Measurements from ENCODE around the gene CACNB1.

The CACNB1 gene

DNA sequence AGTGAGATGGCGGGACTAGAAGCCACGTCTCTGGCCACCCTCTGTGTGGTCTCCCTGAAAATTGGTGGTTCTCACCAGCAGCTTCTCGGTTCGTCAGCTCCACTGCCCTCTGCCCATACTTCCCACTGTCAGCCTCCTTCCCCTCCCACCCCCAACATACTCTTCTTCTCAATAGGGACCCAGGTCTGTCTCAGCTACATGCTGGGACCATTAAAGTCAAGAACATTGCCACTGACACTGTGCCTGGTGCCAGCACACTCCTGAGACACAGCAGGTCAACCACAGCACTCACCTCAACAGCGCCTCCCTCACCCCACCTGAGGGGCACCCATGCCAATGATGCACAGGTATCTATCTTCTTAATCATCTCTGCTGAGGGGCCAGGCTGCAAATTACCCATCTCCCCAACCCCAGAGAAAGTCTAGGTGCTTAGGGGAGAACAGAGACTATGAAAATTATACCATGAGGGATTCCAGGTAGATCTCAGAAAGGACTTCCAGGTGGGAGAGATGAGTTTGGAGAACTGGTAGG, 47.3 kb downstream of the CACNB1 start:
- Histone ChIP-seq H3K9me3 (no peaks in the 10 kb centered on the region), H3K27ac (no peak overlapping the region), H3K9ac (no peak overlapping the region), H3K4me3 (no peak overlapping the region), H4K20me1 (peaks cover 9% of the 10 kb centered on the region; the same call in 1 of the 2 replicates), H3K27me3 (peaks cover 43% of the 10 kb centered on the region), H3K4me1 (peaks cover 25% of the 10 kb centered on the region), H3K36me3 (no peaks in the 10 kb centered on the region), H3K4me2 (no peak overlapping the region)
- TF ChIP-seq Cebpa-rat (IDR thresholded peaks at IDR 0.05), result no peak

DNA sequence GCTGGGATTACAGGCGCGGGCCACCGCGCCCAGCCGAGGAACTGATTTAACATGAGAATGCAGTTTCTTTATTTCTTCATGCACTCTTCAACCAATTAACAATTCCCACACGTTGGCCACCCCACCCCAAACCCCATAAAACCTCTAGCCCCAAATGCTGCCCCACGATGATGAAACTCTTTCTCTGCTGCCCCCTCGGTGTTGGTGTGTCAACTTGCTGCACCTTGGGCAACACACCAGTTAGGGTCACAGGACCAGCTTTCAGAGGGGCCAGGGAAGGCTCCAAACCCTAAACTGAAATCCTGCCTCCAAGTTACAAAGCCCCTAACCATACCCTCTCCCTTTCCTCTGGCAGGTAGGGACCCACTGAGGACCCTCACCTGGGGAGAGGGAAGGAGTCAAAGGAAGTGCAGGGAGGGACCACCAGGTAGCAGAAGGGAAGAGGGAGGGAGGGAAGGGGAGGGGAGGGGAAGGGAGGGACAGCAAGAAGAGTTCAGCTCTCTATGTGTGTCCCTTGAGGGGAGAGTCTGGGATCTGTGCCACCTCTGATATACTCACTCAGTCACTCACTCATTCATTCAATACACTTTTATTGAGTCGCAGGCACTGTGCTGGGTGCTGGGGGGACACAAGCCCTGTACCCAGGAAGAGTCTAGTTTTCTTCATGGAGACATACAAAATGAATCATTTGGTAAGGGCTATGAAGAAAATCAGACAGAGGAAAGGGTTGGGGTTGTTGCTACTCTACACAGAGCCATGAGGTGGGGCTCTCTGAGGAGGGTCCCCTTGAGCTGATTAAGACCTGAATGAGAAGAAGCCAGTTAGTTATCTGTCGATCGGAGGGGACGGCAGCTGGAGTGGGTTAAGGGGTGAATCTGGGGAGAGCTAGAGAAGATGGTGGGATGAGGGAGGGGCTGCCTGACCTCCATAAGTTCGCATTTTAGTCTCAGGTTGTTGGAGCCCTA, 50.0 kb downstream of the CACNB1 start:
- Histone ChIP-seq H4K20me1 (peaks cover 9% of the 10 kb centered on the region; the same call in 1 of the 2 replicates), H3K9me3 (no peaks in the 10 kb centered on the region), H3K4me2 (no peak overlapping the region), H3K27ac (no peak overlapping the region), H3K27me3 (peaks cover 39% of the 10 kb centered on the region), H3K9ac (no peak overlapping the region), H3K4me1 (peaks cover 23% of the 10 kb centered on the region), H3K36me3 (no peaks in the 10 kb centered on the region), H3K4me3 (no peak overlapping the region)
- no peak for TF ChIP-seq Cebpa-rat (IDR thresholded peaks at IDR 0.05)

DNA sequence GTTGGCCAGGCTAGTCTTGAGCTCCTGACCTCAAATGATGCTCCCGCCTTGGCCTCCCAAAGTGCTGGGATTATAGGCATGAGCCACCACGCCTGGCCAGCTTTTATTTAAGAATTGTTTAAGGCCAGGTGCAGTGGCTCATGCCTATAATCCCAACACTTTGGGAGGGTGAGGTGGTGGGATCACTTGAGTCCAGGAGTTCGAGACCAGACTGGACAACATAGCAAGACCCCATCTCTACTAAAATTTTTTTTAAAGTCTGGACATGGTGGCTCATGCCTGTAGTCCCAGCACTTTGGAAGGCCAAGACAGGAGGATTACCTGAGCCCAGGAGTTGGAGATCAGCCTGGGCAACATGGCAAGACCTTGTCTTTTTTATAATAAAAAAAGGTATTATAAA, 51.2 kb downstream of the CACNB1 start:
- Histone ChIP-seq H3K4me1 (peaks cover 13% of the 10 kb centered on the region), H4K20me1 (peaks cover 9% of the 10 kb centered on the region; the same call in 1 of the 2 replicates), H3K27me3 (peaks cover 27% of the 10 kb centered on the region), H3K27ac (no peak overlapping the region), H3K9me3 (0 out of 2 replicates have a peak, but pooled peaks cover 2% of the 10 kb centered on the region), H3K4me3 (no peak overlapping the region), H3K36me3 (no peaks in the 10 kb centered on the region), H3K4me2 (no peak overlapping the region), H3K9ac (no peak overlapping the region)
- TF ChIP-seq Cebpa-rat (IDR thresholded peaks at IDR 0.05), result no peak

DNA sequence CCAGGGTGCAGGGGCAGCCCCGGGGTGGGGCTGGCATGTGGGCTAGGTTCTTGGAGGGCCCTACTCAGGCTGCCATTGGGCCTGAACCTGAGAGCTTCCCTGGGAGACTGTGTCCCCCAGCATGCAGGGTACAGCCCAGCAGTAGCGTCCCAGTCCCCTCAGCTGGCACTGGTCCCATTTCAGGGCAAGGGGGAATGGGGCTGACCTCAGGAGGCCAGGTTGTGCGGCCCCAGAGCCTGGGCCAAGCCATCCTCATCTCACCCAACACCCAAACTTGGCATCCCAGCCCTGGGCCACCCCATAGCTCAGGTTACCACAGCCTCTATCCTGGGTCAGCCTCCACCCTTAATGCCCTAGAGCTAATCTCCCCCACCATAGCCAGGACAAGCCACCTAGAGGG, 52.3 kb downstream of the CACNB1 start:
- peaks cover 8% of the 10 kb centered on the region for H3K4me1 ChIP-seq
- H3K27me3 ChIP-seq, result peaks cover 16% of the 10 kb centered on the region
- H3K9ac ChIP-seq, result no peak overlapping the region
- TF ChIP-seq Cebpa-rat (IDR thresholded peaks at IDR 0.05), result no peak
- H4K20me1 ChIP-seq, result peaks cover under 1% of the 10 kb centered on the region; the same call in 1 of the 2 replicates
- H3K4me3 ChIP-seq, result no peak overlapping the region
- H3K36me3 ChIP-seq, result no peaks in the 10 kb centered on the region
- H3K27ac ChIP-seq, result no peak overlapping the region
- 0 out of 2 replicates have a peak, but pooled peaks cover 6% of the 10 kb centered on the region for H3K9me3 ChIP-seq
- no peak overlapping the region for H3K4me2 ChIP-seq

DNA sequence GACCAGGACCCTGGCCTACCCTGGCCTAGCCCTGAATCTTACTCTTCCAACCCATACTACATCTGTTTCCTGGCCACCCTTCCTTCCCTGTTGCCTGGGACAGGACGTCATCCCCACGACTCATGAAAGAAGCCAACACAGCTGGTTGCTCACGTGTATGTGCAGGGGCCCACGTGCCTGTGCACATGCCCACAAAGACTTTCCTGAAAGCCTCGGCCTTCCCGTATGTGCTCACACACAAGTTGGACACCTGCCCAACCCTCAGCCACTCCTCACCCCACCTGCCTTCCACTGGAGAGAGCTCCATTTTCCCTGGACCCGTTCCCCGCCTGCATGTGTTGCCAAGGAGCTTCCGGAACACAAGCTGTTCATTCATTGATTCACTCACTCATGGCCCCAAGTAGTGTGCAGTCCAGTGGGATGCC, 53.0 kb downstream of the CACNB1 start:
- Histone ChIP-seq H3K4me3 (no peak overlapping the region), H4K20me1 (no peaks in the 10 kb centered on the region), H3K9me3 (0 out of 2 replicates have a peak, but pooled peaks cover 6% of the 10 kb centered on the region), H3K27me3 (peaks cover 9% of the 10 kb centered on the region), H3K36me3 (no peaks in the 10 kb centered on the region), H3K4me1 (peaks cover 8% of the 10 kb centered on the region), H3K27ac (no peak overlapping the region), H3K9ac (no peak overlapping the region), H3K4me2 (peak overlapping the region; percentile 32; the same call in 1 of the 2 replicates)
- no peak for TF ChIP-seq Cebpa-rat (IDR thresholded peaks at IDR 0.05)

DNA sequence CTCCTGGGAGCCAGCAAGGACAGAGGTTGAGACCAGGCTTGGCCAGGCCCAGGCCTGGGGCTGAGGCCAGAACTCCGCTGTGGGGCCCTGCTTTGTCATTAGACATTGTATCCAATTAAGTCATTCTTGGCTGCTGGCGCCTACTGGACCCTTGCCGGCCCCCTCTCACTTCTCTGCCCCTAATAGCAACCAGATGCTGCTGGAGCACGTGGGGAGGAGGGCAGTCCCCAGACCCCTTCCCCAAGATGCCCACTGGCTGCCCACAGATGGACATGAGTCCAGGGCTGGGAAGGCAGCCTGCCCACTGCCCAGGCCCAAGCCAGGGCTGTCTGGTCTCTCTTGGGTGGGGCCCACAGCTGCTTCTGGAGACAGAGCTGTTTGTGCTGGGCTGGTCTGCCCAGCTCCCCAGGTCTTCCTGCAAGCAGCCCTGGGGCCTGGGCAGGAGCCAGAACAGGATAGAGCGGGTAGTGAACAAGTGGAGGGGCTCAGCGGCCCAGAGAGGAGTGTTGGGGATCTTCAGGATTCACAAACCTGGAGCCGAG, 53.8 kb downstream of the CACNB1 start:
- H3K4me2 ChIP-seq, result peak overlapping the region; percentile 32; the same call in 1 of the 2 replicates
- H3K4me1 ChIP-seq, result peaks cover 13% of the 10 kb centered on the region
- 0 out of 2 replicates have a peak, but pooled peaks cover 6% of the 10 kb centered on the region for H3K9me3 ChIP-seq
- TF ChIP-seq Cebpa-rat (IDR thresholded peaks at IDR 0.05), result no peak
- no peaks in the 10 kb centered on the region for H4K20me1 ChIP-seq
- no peak overlapping the region for H3K4me3 ChIP-seq
- peaks cover under 1% of the 10 kb centered on the region for H3K27me3 ChIP-seq
- no peaks in the 10 kb centered on the region for H3K36me3 ChIP-seq
- no peak overlapping the region for H3K9ac ChIP-seq
- no peak overlapping the region for H3K27ac ChIP-seq

DNA sequence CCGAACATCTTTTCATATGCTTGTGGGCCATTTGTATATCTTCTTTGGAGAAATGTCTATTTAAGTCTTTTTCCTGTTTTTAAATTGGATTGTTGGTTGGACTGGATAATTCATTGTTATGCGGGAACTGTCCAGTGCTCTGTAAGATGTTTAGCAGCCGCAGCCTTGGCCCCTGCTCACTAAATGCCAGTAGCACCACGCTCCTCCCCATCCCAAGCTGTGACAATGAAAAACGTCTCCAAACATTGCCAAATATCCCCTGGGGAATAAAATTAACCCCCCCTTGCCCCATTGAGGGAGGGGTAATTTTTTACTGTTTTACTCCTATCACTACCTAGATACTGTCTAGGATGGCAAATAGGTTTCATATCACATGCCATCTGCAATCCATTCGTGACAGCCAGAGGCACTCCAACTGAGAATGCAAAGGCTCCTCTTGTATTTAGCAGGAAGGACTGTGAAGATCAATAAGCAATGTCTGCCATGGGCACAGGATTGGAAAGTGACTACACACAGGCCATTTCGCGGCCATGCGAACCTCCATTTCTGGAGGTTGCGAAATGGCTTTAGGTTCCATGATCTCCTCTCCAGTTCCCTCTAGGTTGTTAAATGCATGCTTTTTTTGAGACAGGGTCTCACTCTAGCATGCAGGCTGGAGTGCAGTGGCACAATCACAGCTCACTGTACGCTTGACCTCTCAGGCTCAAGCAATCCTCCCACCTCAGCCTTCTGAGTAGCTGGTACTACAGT, 55.4 kb downstream of the CACNB1 start:
- H3K27ac ChIP-seq, result no peak overlapping the region
- H3K4me2 ChIP-seq, result no peak overlapping the region
- H3K4me3 ChIP-seq, result no peak overlapping the region
- no peak overlapping the region for H3K9ac ChIP-seq
- H3K27me3 ChIP-seq, result no peaks in the 10 kb centered on the region
- H3K4me1 ChIP-seq, result peaks cover 18% of the 10 kb centered on the region
- H3K9me3 ChIP-seq, result 0 out of 2 replicates have a peak, but pooled peaks cover 6% of the 10 kb centered on the region
- H4K20me1 ChIP-seq, result no peaks in the 10 kb centered on the region
- no peaks in the 10 kb centered on the region for H3K36me3 ChIP-seq
- TF ChIP-seq Cebpa-rat (IDR thresholded peaks at IDR 0.05), result no peak

DNA sequence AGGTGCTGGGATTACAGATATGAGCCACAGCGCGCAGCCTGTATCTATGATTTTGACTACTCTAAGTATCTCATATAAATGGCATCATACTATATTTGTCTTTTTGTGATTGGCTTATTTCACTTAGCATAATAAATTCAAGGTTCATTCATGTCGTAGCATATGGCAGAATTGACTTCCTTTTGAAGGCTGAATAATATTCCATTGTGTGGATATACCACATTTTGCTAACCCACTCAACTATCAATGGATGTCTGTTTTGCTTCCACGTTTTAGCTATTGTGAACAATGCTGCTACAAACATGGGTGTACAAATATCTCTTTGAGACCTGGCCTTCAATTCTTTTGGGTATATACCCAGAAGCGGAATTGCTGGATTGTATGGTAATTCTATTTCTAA, 56.2 kb downstream of the CACNB1 start:
- no peak overlapping the region for H3K27ac ChIP-seq
- TF ChIP-seq Cebpa-rat (IDR thresholded peaks at IDR 0.05), result no peak
- H4K20me1 ChIP-seq, result no peaks in the 10 kb centered on the region
- 0 out of 2 replicates have a peak, but pooled peaks cover 6% of the 10 kb centered on the region for H3K9me3 ChIP-seq
- H3K36me3 ChIP-seq, result no peaks in the 10 kb centered on the region
- H3K4me1 ChIP-seq, result peaks cover 18% of the 10 kb centered on the region
- no peak overlapping the region for H3K9ac ChIP-seq
- H3K4me3 ChIP-seq, result no peak overlapping the region
- no peaks in the 10 kb centered on the region for H3K27me3 ChIP-seq
- no peak overlapping the region for H3K4me2 ChIP-seq

DNA sequence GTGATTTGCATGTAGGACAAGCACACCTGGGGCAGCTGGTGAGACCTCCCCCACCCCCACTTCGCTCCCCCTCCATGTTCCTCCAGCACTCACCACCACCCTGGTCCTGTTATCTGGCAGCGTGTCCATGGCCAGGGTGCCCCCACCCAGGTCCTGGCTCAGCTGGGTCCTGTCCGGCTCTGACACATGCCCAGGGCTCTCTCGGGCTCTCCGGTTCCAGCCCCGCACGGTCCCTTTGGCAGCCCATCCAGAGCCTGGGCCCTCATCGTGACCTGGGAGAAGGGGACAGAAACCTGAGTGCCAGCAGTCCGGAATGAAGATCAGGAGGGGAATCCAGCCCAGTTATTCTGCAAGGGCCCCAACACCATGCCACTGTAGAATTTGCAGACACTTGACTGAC, 57.9 kb downstream of the CACNB1 start:
- Histone ChIP-seq H3K9ac (no peak overlapping the region), H3K4me3 (no peak overlapping the region), H3K36me3 (no peaks in the 10 kb centered on the region), H3K4me2 (no peak overlapping the region), H3K9me3 (0 out of 2 replicates have a peak, but pooled peaks cover 6% of the 10 kb centered on the region), H3K27me3 (no peaks in the 10 kb centered on the region), H4K20me1 (no peaks in the 10 kb centered on the region), H3K27ac (no peak overlapping the region), H3K4me1 (peaks cover 20% of the 10 kb centered on the region)
- no peak for TF ChIP-seq Cebpa-rat (IDR thresholded peaks at IDR 0.05)

Data from BLaER1 (cell line).